GM18861 (cell line): ENCODE data around the gene ZNF608.

Experiments used
- ATAC-seq: cut with Tn5 transposase; IDR thresholded peaks from one replicate; pipeline ENCODE4 v1.9.1; 2021; ENCODE audit not compliant: unreplicated experiment

The ZNF608 gene

DNA sequence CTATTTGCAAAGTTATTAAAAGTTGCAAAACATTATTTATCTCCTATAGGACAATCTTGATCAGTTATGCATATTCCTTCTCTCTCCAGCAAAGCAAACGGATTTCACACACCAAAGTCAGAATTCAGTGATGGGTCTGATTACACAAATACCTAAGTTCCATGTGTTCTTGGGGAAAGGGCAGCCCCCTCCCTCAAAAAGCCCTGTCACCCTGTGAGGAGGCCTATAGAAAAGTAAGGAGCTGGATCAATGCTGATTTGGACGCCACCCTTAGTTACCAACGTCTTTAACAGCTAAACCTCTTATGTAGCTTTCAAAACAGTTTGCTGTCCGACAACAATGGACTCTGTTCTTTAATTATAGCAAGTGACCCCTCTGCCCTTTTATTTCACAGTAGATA, 6.4 kb downstream of the ZNF608 start:
- ATAC-seq: no peak

DNA sequence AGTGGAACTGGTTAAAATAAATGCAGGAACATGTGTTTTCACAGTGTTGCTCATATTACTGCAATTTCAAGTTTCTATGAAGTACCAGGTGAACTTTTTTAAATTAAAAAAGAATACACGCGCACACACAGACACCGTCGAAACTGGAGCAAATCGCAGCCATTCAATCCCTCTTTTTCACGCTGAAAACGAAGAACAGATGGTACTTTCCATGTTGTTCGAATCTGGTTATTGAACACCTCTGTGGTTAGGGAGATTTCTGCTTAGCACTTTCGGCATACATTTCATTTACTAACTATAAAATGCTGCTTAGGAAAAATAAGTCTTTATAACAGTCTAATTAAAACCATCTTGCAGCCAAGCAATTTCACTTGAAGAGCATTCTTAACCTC, 6.8 kb downstream of the ZNF608 start:
- no peak for ATAC-seq

DNA sequence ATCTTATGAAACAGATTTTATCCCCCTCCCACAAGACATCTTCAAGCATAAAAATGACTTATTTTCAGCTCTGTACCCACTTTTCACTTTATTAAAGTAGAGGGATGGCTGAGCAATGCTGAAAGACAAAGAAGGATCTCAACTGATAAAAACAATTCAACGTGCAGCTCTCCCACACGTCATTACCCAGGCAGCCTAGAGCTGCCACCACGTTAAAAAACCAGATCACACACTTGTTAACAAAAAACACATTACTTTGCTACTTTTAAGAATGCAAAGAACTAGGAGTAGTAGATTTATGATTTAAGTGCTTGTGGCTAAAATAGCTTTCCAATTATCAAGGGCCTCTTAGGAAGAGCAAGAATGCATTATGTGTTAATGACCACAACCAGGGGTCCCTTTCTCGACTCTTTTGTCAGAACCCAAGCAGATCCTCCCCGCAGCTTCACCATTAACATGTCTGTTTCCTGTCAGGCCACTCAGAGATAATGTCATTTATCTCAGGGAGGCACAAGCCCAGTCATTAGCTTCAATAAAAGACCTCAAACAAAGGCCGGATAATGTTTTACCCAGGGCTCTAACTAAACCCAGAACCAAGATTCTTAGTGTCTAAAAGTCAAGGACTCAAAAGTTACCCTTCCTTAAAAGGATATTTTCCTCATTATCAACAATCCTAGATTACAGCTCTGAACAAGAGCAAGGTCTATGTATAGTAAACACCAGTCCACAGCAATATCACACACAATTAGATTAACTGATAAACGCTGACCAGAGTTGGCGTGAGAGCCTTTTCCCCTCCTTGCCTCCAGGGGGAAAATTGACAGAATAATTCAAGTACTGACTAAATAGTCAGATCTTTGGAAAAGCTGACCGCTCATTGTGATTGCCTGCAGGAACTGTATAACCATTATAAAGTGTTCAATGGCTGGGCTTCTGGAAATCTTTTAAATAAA, 7.5 kb downstream of the ZNF608 start:
- ATAC-seq: no peak

DNA sequence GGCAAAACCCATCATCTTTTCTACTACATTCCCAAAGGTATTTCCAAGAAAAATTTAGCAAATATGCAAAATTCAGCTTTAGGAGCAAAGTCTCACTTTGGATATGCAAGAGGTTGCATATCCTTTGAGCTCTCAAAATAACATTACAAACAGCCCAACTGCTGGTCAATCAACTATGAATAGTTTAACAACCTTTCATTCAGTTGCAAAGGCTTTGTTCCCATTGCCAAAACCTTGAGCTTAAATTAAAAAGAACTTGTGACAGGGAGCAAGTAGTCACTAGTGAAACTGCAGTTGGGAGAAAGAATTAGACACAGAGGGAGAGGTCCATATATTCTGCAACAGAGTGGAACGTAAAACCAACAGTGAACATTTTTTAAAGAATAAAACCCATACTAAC, 8.8 kb downstream of the ZNF608 start:
- ATAC-seq: no peak

DNA sequence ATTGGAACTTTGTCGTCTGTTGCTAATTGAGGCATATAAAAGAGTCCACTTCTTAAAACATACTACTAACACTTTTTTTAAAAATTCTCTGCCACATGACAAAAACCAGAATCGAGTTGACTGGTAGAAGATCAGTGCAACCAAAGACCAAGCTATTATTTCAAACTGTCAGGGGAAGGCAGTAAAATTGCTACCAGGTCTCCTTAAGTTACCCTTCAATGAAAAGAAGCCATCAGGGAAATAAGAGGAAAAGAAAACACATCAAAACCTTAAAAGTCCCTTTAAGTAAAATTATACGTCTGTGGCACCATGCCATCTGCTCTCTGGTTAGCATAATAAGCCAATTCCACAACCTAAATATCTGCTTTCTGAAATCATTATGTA, 9.6 kb downstream of the ZNF608 start:
- no peak for ATAC-seq

DNA sequence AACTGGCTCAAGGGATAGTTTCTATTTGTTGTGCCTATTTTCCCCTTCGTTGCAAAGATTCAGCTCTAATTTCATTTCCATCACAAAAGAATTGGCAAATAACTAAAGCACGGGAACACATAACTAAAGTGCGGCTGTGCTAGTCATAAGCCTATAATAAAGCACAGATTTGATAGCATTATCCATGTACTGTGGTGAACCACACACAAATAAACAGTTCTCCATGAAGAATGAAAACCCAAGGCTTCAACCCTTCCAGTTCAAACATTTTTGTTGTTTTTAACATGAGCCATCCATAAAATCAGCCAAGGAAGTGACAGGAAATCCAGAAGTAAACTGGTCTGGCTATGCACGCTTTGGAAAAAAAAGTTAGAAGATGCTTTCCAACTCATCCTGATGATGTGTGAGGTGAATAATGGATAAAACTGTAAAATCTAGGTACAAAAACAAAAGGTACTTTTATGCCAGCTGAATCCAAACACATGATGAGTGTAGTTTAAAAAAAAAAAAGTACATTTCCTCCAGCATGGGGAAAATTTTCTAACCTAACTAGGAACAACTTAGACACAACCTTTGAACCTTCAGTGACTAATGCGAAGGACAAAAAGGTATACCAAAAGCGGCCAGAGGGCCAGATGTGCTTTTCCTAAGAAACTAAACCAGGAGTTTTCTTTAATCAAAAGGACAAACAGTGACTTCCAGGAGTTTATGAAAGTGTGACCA, 10.2 kb downstream of the ZNF608 start:
- no peak for ATAC-seq

DNA sequence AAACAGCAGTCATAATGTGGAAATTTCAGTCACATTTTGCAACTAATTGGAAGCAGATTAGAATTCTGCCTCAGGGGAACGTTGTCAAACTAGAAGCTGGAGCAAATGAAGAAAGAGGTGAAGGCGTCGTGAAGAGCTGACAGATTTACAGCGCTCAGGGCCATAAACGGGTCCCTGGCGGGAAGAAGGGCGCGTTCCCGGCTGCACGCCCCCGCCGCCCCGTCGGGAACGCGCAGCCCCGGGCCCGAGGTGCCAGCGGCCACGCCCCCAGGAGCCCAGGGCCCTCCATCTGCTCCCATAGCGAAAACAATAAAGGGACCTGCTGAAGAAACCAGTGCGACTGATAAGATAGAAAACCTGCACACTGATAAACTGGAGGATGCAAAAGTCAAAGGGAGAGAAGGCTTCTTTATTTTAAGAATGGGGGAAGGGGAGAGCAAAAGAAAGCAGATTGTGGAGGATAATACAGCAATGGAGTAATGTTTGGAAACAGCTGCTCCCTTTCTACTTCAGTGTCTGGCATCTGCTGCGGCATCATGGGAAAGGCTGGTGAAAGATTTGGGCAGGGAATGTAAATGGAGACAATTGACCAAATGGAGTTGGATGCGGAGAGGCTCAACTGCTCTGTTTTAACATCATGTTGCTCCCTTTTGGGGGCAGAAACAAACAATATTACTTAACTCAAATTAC, 11.1 kb downstream of the ZNF608 start:
- ATAC-seq: no peak

DNA sequence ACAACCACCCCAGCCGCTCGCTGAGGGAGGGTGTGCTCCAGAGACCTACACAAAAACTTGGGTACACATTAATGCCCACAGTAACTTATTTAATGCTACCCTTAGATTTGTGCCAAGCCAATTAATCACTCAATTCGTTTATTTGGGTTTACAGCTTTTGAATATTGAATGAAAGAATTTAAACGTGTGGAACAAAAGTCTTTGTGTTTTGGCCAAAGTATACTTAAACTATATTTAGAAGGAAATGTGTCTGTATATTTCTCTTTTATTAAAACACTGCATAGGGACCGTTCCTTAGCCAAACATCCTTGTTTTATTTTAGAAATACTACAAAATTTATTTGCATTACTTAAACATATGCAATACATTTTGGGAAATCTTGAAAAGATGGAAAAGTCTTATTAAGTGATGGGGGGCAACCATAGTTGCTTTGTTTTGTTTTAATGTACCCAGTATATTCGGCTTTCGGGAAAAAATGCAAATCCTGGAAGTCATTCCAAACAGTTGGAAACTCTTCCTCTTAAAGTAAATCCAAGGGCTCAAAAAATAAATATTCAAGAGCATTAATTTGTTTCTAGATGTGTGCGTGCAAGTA, 11.8 kb downstream of the ZNF608 start:
- ATAC-seq: no peak

DNA sequence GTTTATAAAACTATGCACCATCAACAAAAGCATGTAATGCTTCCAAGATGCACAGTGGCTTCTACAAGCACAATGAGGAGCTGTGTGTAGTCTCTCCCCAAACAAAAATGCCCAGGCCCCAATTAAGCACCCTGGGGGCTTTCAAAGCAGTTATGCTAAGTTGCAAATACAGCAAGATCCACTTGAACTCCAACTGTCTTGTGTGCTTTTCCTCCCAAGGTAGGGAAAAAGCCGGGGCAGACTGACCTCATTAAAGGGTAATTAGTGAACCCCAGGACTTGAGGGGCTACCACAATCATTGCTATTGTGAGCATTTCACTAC, 13.1 kb downstream of the ZNF608 start:
- no peak for ATAC-seq

DNA sequence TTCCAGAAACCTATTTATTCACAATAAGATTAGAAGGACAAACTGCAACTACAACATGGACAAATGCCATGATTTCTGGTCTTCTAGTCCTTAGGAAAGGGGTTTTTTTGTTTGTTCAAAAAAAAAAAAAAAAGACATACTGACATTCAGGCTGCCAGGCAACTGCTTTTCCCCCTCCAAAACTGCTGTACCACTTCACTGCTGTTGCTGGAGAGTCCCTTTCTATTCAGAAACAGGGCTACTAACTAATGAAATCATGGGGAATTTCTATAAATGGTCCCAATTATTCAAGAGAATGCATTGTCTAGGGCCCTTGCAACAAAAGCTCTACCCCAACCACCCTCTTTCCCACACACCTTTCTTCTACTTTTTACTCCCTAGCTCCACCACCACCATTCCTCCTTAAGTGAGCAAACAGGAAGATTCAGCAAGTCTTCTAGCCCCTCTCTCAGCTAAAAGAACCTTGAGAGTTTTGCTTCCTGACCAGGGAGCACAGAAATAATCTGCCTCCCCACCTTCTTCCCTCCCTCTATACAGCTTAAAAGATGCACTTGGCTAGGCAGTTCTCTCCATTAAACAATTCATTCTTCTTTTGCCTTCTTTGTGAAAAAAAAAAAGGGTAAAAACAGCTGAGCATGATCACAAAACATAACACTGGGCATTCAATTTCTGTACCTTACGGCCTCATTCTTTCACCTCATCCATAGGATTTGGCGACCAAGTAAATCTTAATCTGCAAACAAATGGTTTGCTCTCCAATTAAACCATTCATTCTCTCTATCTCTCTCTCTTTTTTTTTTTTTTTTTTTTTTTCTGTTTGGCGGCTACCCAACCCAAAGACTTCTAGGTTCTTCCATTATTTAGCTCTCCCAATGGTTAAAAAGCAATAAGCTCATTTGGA, 13.8 kb downstream of the ZNF608 start:
- ATAC-seq: no peak

DNA sequence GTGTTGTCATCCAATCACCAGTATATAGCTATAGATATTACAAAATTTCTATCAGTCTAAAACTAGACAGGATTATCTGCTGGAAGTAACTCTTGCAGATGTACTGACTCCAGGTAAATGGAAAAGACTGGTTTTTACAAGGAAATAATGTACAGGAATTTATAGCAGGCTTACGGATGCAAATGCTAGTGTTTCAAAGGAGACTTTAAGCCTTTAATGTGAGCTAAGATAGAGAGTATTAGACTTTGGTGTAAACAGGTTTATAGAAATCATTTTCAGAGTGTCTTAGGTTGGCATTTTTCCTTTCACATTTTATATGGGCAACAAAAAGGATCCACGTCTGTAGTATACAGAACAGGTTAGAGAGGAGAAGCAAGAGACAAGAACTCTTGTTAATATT, 16.1 kb downstream of the ZNF608 start:
- no peak for ATAC-seq

DNA sequence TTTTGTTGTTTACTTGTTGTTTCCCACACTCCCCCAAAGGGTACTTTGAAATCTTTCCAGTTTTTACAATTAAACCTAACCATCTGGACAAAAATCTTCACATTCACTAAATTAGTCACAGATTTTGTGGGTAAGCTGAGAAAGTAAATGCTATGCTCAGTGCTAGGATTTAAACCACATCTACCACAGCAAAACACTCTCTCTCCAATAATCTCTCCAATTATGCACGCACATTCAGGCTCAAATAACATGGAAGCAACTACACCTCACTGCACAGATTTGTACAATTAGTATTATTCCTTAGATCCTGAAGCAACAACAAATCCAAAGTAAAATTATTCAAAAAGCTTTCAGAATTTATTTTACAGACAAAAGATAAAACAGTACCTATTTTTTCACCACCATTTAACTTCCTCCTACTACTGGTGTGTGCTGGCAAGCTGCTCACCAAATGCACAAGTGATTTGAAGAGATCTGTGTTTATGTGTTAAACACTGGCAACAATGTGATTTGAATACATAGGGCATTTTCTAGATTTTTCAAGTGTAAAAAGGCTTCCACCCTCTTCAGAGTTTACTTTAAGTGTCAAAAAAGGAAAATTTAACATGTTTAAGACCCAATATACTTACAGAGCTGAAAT, 16.6 kb downstream of the ZNF608 start:
- ATAC-seq: peak; percentile 54

DNA sequence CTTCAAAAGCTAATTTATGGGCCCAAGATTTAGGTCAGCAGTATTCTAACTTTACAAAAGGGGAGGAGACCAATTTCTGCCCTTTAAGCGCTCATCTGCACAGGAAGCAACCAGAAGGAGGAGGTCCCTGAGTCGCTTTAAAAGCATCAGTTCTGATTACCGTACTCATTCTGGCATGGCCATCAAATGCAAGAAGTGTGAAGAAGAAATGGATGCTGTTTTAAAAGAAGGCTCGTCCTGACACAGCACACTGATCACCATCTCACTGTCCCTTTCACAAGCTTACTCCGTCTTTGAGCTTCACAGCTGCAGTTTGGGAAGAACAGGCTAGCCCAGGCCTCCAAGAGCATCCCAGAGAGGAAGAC, 17.5 kb downstream of the ZNF608 start:
- ATAC-seq: no peak

DNA sequence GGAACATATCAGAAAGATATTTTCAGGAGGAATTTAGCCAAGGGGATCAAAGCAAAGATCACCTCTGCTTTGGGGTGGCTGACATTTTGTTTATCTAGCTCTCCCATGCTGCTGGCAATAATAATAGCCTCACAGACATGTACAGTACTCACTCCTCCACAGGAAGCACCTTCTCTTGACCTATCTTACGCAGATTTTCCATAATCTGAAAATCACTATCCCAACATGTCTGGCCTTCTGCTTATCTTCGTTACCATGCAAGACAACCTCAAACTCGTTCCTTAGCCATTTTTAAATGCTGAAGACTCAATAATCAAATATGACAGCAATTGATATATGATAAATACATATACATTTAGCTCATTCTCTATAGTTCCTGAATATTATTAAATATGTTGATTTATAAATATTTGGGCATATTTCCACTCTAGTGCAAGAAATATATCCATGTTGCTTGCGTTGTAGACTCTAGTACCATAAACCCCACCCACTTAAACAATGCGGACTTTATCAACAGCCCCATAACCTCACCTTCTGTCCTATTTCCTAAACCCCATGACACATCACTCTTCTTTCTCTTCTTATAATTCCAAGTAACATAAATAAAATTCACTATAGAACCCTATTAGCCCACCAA, 18.0 kb downstream of the ZNF608 start:
- no peak for ATAC-seq

DNA sequence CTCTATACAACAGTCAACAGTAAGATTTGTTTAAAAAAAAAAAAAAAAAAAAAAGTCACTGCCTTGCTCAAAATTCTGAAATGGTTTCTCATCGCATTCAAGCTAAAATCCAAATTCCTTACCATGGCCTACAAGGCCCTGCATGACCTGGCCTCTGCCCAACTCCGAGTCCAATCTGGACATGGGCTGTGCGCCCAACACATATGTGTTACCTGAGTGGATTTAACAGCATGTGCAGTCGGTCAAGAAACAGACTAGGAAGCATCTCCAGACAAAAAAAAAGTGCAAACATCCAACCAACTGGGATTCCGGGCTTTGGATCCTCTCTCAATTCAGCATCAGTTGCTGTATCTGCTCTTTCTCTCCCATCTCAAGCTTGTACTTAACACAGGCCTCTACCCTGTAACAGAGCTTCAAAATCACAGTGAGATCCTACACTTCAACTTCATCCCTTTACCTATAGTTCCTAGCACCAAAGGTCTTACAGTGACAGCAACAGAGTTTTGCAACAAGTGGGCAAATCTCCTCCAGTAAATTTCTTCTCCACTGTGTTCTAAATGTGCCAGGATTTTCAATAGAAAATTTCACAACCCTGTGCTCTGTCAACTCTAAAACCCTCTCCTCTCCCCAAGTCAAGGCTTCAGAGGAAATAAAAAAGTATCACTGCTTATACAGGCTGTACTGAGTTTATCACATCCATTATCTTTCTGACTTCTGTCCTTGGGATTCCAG, 19.6 kb downstream of the ZNF608 start:
- ATAC-seq: no peak

DNA sequence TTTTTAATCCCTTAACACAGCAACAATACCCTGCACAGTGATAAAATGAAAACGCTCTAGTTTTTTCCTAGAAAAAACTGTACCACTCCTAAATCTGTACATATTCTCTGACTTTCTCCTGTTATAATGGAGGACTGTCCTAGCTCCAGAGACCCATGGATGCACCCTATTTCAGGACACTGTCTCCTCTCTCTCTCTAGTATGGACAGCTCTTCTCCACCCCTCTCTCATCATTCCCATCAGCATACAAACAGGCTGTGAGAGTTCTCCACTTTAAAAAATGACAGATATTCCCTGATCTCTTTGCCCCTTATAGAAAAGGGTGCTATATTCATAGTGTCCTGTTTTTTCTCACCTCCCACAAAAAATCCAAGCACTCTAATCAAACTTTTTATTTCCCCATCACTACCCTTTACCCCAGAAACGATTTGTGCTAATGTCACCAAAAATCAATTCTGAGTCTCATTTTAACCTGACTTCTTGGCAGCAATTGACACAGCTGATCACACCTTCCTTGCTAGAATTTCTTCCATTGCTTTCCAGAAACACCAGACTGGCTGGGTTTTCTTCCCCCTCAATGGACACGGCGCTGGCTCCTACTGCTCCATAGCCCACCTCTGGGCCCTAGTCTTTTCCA, 20.7 kb downstream of the ZNF608 start:
- no peak for ATAC-seq

DNA sequence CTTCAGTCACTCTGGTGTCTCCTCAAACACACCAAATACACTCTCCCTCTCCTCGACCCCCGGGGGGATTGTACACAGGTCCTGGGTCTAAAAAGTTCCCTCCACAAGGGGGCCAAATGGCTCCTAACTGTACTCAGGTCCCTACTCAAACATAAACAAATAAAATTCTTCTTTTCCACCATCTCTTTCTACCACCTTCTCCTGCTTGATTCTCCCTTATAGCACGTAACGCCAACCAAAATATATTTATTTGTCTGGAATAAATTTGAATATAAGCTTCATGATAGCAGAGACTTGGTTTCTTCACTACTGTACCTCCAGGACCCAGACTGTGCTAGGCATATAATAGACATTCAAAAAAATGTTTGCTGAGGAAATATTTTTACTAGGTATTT, 21.4 kb downstream of the ZNF608 start:
- peak; percentile 62 for ATAC-seq

DNA sequence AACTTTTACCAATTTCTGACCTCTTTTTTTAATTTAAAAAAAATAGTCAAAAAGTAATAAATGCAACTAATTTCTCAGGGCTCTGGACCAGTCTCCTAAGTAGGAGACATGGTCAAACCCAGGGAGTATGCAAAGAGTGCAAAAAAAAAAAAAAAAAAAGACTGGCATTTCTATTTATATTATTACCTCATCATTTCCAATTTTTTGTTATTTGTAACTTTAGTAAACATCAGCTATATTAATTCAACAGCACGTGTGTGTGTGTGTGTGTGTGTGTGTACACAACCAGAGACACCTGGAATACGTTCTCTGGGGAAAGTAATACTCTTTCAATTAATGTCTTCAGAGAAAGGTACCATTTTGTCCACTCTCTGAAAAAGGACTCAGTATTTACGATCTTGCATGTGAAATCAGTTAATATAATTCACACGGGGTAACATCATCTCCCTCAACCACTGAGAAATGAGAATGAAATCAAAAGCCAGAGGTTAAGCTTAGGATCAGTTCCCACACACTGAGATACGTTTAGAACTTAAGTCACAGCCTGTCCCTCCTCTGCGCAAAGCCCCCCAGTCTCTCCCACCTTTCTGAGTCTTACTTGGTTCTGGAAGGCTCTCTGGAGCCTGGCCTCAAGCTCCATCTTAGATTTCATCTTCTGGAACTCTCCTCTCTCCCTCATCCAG, 21.9 kb downstream of the ZNF608 start:
- peak; percentile 21 for ATAC-seq
